Measurements from ENCODE around the gene ETV6.

- no peak for TF ChIP-seq POLR2A (IDR thresholded peaks at IDR 0.05)
- TF ChIP-seq CTCF (IDR thresholded peaks at IDR 0.05), result no peak
- no peak for TF ChIP-seq POLR2AphosphoS5 (IDR thresholded peaks at IDR 0.05)
- TF ChIP-seq EP300 (IDR thresholded peaks at IDR 0.05), result no peak
Measured at GRCh38 chr12:11655842-11656241, 6.4 kb downstream of the ETV6 start.

Data from upper lobe of left lung (tissue), 4 donors.